Ecto neural progenitor cell (in vitro differentiated cells): ENCODE results near the gene RASSF8.

Experiments
- DNase-seq: peaks from one replicate; pipeline ENCODE4 v3.0.0-alpha.2; 2018; ENCODE audit warnings: low spot score

The RASSF8 gene

DNA sequence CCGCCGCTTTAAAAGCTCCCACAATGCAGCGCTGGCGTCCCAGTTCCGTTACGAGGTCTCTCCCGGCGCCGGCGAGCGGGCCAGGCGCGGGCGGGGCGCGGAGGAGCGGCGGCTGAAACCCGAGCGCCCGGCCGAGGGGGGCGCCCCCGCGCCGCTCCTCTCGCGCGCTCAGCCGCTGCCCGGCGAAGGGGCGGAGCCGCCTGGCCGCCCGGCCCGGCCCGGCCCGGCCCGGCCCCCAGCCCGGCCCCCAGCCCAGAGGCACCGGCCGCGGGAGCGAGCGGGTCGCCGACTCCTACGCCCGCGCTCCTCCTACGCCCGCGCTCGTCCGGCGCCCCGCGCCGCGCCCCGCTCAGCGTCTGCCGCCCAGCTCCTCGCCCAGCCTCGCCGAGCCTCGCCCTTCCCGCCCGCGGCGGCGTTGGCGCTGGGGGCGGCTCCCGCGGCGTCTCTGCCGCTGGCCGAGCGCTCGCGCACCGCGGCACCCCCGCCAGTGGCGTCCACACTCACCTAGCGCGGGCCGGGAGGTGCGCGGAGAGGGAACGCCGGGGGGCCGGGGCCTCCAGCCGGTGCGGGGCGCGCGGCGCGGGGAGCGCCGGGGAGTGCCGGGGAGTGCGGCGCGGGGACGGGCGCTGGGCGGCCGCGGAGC lies at the start of gene RASSF8:
Gene RASSF8, plus strand, starts transcription at position 255 of the 643 bp plus-strand sequence. CDS start 96,662 bp downstream, outside the sequence.
- peak; percentile 92 for DNase-seq

GRCh38 chr12:25914551-25914950 lies 43.9 kb upstream of the RASSF8 start:
- DNase-seq = no peak

DNA sequence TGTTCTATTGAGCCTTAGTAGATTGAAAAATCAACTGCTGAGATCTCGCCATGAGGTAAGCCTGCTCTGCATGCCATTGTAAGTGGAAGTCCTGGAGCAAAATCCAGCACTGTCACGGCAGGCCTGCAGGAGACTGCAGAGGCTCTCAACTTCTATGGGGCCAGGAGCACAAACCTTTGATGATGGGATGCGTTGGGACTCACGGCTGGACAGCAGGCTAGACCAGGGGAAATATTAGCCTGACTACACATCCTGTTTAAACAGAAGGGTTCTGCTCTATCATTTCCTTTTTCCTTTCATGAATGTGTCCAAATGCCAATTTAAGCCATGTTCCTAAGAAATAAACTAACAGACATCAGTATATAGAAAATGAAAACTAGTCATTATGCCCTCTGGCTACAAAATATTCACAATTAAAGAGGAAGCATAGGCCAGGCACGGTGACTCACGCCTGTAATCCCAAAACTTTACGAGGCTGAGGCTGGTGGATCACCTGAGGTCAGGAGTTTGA lies 33.9 kb upstream of the RASSF8 start:
- peak; percentile 56 for DNase-seq

- DNase-seq = no peak
These were observed 33.4 kb upstream of the RASSF8 start for GRCh38 chr12:25925064-25925463.

- DNase-seq = no peak
These were observed 31.9 kb upstream of the RASSF8 start for GRCh38 chr12:25926536-25926935.

GRCh38 chr12:25929142-25929541 lies 29.3 kb upstream of the RASSF8 start:
- no peak for DNase-seq

DNA sequence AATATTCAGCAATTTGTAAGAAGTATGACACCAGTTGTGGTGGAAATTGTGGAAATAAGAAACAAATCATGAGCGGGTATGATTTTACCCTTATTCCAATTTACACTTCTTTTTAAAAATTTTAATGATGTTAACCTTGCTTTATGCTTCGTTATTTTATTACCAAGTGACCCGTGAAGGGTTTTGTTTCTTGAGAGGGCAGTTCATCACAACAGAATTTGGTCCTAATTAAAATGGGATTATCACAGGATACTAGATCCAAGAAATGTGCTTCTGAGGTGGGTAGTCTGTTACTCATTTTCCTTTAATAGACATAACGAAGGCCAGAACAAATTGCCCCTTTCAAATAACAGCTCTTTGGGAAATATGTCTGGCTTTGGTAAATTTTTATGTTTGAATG lies 25.5 kb upstream of the RASSF8 start:
- no peak for DNase-seq

DNA sequence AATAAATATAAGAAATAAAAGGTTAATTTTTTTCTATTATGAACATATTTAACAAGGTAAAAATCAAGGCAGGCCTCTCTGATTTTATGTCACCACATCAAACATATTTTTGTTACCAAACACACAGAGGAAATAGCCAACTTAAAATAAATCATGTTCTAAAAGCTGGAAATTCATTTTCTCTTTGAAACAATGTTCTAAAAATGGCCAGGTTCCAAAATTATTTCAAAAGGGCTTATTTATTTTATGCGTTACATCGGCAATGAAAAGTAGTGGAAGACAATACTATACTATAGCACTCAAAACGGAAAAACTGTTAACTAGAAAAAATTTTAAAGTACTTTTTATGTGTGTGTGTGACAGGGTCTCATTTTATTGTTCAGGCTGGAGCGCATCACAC lies 24.0 kb upstream of the RASSF8 start:
- no peak for DNase-seq

GRCh38 chr12:25935355-25936144 lies 22.9 kb upstream of the RASSF8 start:
- DNase-seq = no peak

DNA sequence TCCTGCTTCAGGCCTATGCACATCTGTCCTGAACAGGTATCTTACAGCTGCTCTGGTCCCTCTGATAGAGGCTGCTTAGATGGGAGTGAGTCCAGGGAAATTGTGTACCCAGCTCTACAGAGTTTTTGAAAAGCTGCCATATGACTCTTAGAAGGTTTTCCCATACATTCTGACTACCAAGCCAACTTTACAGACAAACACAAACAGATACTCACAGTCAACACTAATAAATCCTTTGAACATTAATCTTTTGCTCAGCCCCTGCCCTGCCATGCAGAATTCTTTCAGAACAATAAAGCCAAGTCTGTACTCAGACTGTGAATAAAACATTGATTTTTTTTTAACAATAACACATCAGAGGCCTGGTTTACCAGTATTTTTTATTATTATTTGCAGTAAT lies 21.4 kb upstream of the RASSF8 start:
- no peak for DNase-seq

DNA sequence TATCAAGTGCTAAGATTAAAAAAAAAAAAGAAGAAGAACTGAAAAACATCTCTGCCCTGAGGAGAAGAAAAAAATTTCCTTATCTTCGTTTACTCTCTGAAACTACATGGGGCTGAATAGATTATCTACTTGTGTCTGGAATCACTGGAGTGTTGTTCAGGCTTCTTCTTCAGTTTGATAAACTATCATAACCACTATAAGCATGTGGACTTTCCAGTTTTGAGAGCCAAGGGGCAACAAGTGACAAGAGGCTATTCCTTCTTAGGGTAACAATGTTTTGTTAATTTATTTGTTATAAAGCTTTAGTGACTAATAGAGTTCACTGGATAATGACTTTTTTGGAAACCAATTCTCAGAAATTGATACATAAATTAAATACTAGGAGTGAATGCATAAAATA lies 19.9 kb upstream of the RASSF8 start:
- DNase-seq = no peak

- DNase-seq = no peak
These were observed 18.9 kb upstream of the RASSF8 start for GRCh38 chr12:25939606-25940005.

GRCh38 chr12:25940886-25941285 lies 17.6 kb upstream of the RASSF8 start:
- DNase-seq = no peak

- DNase-seq = no peak
These were observed 15.8 kb upstream of the RASSF8 start for GRCh38 chr12:25942709-25943108.

- no peak for DNase-seq
These were observed 14.5 kb upstream of the RASSF8 start for GRCh38 chr12:25943940-25944339.

- DNase-seq = no peak
These were observed 9.1 kb upstream of the RASSF8 start for GRCh38 chr12:25949343-25949742.

GRCh38 chr12:25950329-25951115 lies 8.0 kb upstream of the RASSF8 start:
- DNase-seq = peak; percentile 13

DNA sequence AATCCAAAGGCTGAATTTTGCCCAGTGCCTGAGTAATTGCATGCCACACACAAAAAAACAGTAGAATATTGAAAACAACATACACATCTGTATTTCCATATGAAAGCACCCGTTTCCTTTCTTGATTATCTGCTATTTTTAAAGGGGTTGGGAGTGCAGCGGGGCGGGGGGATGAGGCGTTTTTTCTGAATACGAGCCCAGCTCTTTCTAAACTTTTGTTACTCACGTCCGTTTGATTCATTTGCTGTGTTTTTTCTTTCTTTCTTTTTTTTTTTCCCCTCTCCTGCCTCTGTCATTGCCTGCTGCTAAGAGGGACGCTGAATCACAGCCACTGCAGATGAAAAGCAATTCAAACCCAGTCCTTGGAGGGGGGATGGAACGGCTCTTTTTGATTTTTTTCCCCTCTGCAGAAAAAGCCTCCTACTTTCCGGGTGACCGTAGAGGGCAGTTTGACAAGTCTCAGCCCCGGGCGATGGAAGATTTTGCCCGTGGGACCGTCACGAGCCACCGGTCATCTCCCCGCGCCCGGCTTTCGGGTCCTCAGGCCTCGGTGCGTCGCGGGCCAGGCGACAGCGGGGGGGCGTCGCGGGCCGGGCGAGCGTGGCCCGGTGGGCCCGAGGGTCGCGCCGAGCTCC lies 572 bp upstream of the RASSF8 start:
- no peak for DNase-seq

- peak; percentile 76 for DNase-seq
These were observed 834 bp downstream of the RASSF8 start for GRCh38 chr12:25959071-25959961.

DNA sequence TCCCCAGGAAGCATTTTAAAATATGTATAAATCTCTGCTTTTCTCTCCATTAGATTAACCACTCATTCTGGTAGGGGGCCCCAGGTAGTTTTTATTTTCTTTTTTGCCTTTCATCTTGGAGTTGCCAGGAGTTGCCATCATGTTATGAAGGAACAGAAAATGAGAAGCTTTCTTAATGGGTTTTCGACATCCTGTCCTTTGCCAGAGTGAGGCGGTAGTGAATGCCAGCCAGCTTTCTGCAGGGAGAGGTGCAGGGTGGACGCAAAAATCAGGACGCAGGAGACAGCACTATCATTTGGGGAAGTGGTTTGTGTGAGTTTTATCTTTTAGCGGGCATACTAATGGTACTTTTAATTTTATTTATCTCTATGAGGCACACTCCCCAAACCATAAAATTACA lies 1.7 kb downstream of the RASSF8 start:
- DNase-seq = no peak

GRCh38 chr12:25960961-25961360 lies 2.5 kb downstream of the RASSF8 start:
- no peak for DNase-seq
